ENCODE measurements around the gene C1orf21.

DNA sequence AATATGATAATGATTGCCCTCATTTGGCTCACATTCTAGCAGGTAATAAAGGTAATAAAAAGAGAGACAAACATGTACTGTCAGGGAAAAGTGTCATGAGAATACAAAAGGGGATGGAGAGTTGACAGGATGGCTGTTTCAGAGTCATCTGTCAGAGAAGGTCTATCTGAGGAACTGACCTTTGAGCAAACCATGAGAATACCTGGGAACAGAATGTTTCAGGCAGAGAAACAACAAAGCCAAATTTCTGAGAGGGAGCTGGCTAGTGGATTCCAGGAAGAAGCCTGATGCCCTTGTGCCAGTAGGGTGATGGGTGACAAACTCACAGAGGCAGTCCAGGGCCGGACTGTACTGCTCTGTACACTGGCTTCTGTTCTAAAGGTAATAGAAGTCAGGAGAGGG, 107.2 kb downstream of the C1orf21 start:
- TF ChIP-seq, protein P1, sequence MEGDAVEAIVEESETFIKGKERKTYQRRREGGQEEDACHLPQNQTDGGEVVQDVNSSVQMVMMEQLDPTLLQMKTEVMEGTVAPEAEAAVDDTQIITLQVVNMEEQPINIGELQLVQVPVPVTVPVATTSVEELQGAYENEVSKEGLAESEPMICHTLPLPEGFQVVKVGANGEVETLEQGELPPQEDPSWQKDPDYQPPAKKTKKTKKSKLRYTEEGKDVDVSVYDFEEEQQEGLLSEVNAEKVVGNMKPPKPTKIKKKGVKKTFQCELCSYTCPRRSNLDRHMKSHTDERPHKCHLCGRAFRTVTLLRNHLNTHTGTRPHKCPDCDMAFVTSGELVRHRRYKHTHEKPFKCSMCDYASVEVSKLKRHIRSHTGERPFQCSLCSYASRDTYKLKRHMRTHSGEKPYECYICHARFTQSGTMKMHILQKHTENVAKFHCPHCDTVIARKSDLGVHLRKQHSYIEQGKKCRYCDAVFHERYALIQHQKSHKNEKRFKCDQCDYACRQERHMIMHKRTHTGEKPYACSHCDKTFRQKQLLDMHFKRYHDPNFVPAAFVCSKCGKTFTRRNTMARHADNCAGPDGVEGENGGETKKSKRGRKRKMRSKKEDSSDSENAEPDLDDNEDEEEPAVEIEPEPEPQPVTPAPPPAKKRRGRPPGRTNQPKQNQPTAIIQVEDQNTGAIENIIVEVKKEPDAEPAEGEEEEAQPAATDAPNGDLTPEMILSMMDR (IDR thresholded peaks at IDR 0.05), result no peak
- TF ChIP-seq TCF12 (IDR thresholded peaks at IDR 0.05), result no peak
- no peak for TF ChIP-seq EP300 (IDR thresholded peaks at IDR 0.05; ENCODE audit: borderline replicate concordance in 1 of 2, low read depth in 1 of 2, low read length in 1 of 2)
- TF ChIP-seq, protein P2, sequence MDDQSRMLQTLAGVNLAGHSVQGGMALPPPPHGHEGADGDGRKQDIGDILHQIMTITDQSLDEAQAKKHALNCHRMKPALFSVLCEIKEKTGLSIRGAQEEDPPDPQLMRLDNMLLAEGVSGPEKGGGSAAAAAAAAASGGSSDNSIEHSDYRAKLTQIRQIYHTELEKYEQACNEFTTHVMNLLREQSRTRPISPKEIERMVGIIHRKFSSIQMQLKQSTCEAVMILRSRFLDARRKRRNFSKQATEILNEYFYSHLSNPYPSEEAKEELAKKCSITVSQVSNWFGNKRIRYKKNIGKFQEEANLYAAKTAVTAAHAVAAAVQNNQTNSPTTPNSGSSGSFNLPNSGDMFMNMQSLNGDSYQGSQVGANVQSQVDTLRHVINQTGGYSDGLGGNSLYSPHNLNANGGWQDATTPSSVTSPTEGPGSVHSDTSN (IDR thresholded peaks at IDR 0.05), result no peak
- TF ChIP-seq, protein P3, sequence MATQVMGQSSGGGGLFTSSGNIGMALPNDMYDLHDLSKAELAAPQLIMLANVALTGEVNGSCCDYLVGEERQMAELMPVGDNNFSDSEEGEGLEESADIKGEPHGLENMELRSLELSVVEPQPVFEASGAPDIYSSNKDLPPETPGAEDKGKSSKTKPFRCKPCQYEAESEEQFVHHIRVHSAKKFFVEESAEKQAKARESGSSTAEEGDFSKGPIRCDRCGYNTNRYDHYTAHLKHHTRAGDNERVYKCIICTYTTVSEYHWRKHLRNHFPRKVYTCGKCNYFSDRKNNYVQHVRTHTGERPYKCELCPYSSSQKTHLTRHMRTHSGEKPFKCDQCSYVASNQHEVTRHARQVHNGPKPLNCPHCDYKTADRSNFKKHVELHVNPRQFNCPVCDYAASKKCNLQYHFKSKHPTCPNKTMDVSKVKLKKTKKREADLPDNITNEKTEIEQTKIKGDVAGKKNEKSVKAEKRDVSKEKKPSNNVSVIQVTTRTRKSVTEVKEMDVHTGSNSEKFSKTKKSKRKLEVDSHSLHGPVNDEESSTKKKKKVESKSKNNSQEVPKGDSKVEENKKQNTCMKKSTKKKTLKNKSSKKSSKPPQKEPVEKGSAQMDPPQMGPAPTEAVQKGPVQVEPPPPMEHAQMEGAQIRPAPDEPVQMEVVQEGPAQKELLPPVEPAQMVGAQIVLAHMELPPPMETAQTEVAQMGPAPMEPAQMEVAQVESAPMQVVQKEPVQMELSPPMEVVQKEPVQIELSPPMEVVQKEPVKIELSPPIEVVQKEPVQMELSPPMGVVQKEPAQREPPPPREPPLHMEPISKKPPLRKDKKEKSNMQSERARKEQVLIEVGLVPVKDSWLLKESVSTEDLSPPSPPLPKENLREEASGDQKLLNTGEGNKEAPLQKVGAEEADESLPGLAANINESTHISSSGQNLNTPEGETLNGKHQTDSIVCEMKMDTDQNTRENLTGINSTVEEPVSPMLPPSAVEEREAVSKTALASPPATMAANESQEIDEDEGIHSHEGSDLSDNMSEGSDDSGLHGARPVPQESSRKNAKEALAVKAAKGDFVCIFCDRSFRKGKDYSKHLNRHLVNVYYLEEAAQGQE (IDR thresholded peaks at IDR 0.05; ENCODE audit: low read depth, low read length), result no peak

Measured in SK-N-SH (cell line).